Activated naive CD8-positive, alpha-beta T cell treated with anti-CD3 and anti-CD28 coated beads, Interleukin-2, amount 50 U/mL, for 24 hours (primary cell): ENCODE results near the gene R3HDM2.
A peak's percentile ranks its signal among the peaks of the same experiment; 100 is the strongest.

Source experiments
- ATAC-seq: fragments of 150-1000 bp; cut with Tn5 transposase; one replicate; pipeline ENCODE4 v1.10.0; 2021
- DNase-seq: peaks from one replicate; pipeline ENCODE4 v3.0.0; 2021
- H3K27ac Mint-ChIP-seq: one replicate; pipeline ENCODE4 v1.8.0; 2021; ENCODE audit warnings: mild to moderate bottlenecking, mixed read lengths
- H3K27me3 Mint-ChIP-seq: one replicate; pipeline ENCODE4 v1.8.0; 2021; ENCODE audit warnings: mixed read lengths
- H3K36me3 Mint-ChIP-seq: one replicate; pipeline ENCODE4 v1.8.0; 2021; ENCODE audit warnings: low read depth, mixed read lengths
- H3K4me1 Mint-ChIP-seq: one replicate; pipeline ENCODE4 v1.8.0; 2021; ENCODE audit warnings: mixed read lengths
- H3K4me3 Mint-ChIP-seq: one replicate; pipeline ENCODE4 v1.8.0; 2021; ENCODE audit warnings: mild to moderate bottlenecking, moderate library complexity, mixed read lengths
- H3K9me3 Mint-ChIP-seq: one replicate; pipeline ENCODE4 v1.8.0; 2021; ENCODE audit warnings: mixed read lengths

R3HDM2 gene

GRCh38 chr12:57430931-57431566, at the start of gene R3HDM2:
Gene R3HDM2 (minus strand): TSS chr12:57431043. CDS start chr12:57310428, 120,615 bp downstream.
- DNase-seq (peak; percentile 98), ATAC-seq (peak; percentile 95)
- peak within 1 kb of the TSS; percentile 98 for H3K27ac Mint-ChIP-seq
- H3K9me3 Mint-ChIP-seq, result no peaks in the 10 kb centered on the region
- no peaks in the 10 kb centered on the region for H3K27me3 Mint-ChIP-seq
- H3K36me3 Mint-ChIP-seq, result peaks cover 4% of the 10 kb centered on the region
- peaks cover 34% of the 10 kb centered on the region for H3K4me1 Mint-ChIP-seq
- H3K4me3 Mint-ChIP-seq, result peak within 1 kb of the TSS; percentile 94

- Mint-ChIP-seq H3K27ac (peak within 1 kb of the TSS; percentile 98), H3K4me1 (peaks cover 68% of the 10 kb centered on the region), H3K27me3 (no peaks in the 10 kb centered on the region), H3K4me3 (peak within 1 kb of the TSS; percentile 93), H3K36me3 (peaks cover 30% of the 10 kb centered on the region), H3K9me3 (no peaks in the 10 kb centered on the region)
- DNase-seq (peak; percentile 55), ATAC-seq (peak; percentile 57)
Observed at GRCh38 chr12:57479376-57480115, 48.7 kb upstream of the R3HDM2 start, which contains the start of gene ARHGAP9. Gene ARHGAP9 (minus strand): TSS chr12:57479866. CDS start chr12:57479406, 460 bp downstream.

- H3K9me3 Mint-ChIP-seq, result no peaks in the 10 kb centered on the region
- DNase-seq, result no peak
- H3K27ac Mint-ChIP-seq, result peak overlapping the region; percentile 98
- peak overlapping the region; percentile 93 for H3K4me3 Mint-ChIP-seq
- H3K4me1 Mint-ChIP-seq, result peaks cover 73% of the 10 kb centered on the region
- peaks cover 35% of the 10 kb centered on the region for H3K36me3 Mint-ChIP-seq
- no peaks in the 10 kb centered on the region for H3K27me3 Mint-ChIP-seq
- no peak for ATAC-seq
Observed at GRCh38 chr12:57479043-57479375, 48.2 kb upstream of the R3HDM2 start.

- peak; percentile 54 for ATAC-seq
- H3K9me3 Mint-ChIP-seq, result no peaks in the 10 kb centered on the region
- peak overlapping the region; percentile 98 for H3K27ac Mint-ChIP-seq
- DNase-seq, result peak; percentile 52
- H3K4me3 Mint-ChIP-seq, result peak overlapping the region; percentile 93
- H3K4me1 Mint-ChIP-seq, result peaks cover 74% of the 10 kb centered on the region
- H3K27me3 Mint-ChIP-seq, result no peaks in the 10 kb centered on the region
- H3K36me3 Mint-ChIP-seq, result peaks cover 41% of the 10 kb centered on the region
Observed at GRCh38 chr12:57477710-57478681, 47.2 kb upstream of the R3HDM2 start.

- no peak for ATAC-seq
- DNase-seq, result no peak
- Mint-ChIP-seq H3K9me3 (no peaks in the 10 kb centered on the region), H3K27ac (peak overlapping the region; percentile 98), H3K4me3 (peak overlapping the region; percentile 93), H3K4me1 (peaks cover 77% of the 10 kb centered on the region), H3K27me3 (no peaks in the 10 kb centered on the region), H3K36me3 (peaks cover 47% of the 10 kb centered on the region)
Observed at GRCh38 chr12:57476993-57477709, 46.3 kb upstream of the R3HDM2 start.

- Mint-ChIP-seq H3K4me3 (peak overlapping the region; percentile 93), H3K36me3 (peaks cover 49% of the 10 kb centered on the region), H3K9me3 (no peaks in the 10 kb centered on the region), H3K27me3 (no peaks in the 10 kb centered on the region), H3K4me1 (peaks cover 75% of the 10 kb centered on the region), H3K27ac (peak overlapping the region; percentile 98)
- DNase-seq (peak; percentile 87), ATAC-seq (peak; percentile 44)
Observed at GRCh38 chr12:57476162-57476992, 45.5 kb upstream of the R3HDM2 start.

- ATAC-seq, result no peak
- Mint-ChIP-seq H3K4me1 (peaks cover 67% of the 10 kb centered on the region), H3K9me3 (no peaks in the 10 kb centered on the region), H3K27ac (peak overlapping the region; percentile 98), H3K27me3 (no peaks in the 10 kb centered on the region), H3K36me3 (peaks cover 47% of the 10 kb centered on the region), H3K4me3 (peak overlapping the region; percentile 93)
- no peak for DNase-seq
Observed at GRCh38 chr12:57475271-57476161, 44.7 kb upstream of the R3HDM2 start.

- peaks cover 60% of the 10 kb centered on the region for H3K4me1 Mint-ChIP-seq
- peak overlapping the region; percentile 71 for H3K27ac Mint-ChIP-seq
- H3K36me3 Mint-ChIP-seq, result peaks cover 47% of the 10 kb centered on the region
- H3K4me3 Mint-ChIP-seq, result peak overlapping the region; percentile 61
- H3K9me3 Mint-ChIP-seq, result no peaks in the 10 kb centered on the region
- ATAC-seq (no peak), DNase-seq (no peak)
- H3K27me3 Mint-ChIP-seq, result no peaks in the 10 kb centered on the region
Observed at GRCh38 chr12:57474862-57475261, 44.0 kb upstream of the R3HDM2 start.

- peaks cover 56% of the 10 kb centered on the region for H3K4me1 Mint-ChIP-seq
- no peaks in the 10 kb centered on the region for H3K27me3 Mint-ChIP-seq
- no peaks in the 10 kb centered on the region for H3K9me3 Mint-ChIP-seq
- peak overlapping the region; percentile 61 for H3K4me3 Mint-ChIP-seq
- no peak for DNase-seq
- ATAC-seq, result no peak
- peak overlapping the region; percentile 71 for H3K27ac Mint-ChIP-seq
- H3K36me3 Mint-ChIP-seq, result peaks cover 47% of the 10 kb centered on the region
Observed at GRCh38 chr12:57474430-57474829, 43.6 kb upstream of the R3HDM2 start.

- no peak for ATAC-seq
- peaks cover 50% of the 10 kb centered on the region for H3K4me1 Mint-ChIP-seq
- H3K27me3 Mint-ChIP-seq, result no peaks in the 10 kb centered on the region
- no peak for DNase-seq
- H3K27ac Mint-ChIP-seq, result no peak overlapping the region
- H3K9me3 Mint-ChIP-seq, result no peaks in the 10 kb centered on the region
- peak overlapping the region; percentile 61 for H3K4me3 Mint-ChIP-seq
- H3K36me3 Mint-ChIP-seq, result peaks cover 51% of the 10 kb centered on the region
Observed at GRCh38 chr12:57473886-57474285, 43.0 kb upstream of the R3HDM2 start.

- no peaks in the 10 kb centered on the region for H3K9me3 Mint-ChIP-seq
- ATAC-seq, result no peak
- H3K27ac Mint-ChIP-seq, result peak overlapping the region; percentile 53
- DNase-seq, result no peak
- no peak overlapping the region for H3K4me3 Mint-ChIP-seq
- H3K4me1 Mint-ChIP-seq, result peaks cover 45% of the 10 kb centered on the region
- peaks cover 47% of the 10 kb centered on the region for H3K36me3 Mint-ChIP-seq
- no peaks in the 10 kb centered on the region for H3K27me3 Mint-ChIP-seq
Observed at GRCh38 chr12:57473392-57473791, 42.5 kb upstream of the R3HDM2 start.

GRCh38 chr12:57472391-57472790, 41.5 kb upstream of the R3HDM2 start:
- H3K27ac Mint-ChIP-seq, result no peak overlapping the region
- no peaks in the 10 kb centered on the region for H3K9me3 Mint-ChIP-seq
- ATAC-seq (no peak), DNase-seq (no peak)
- no peak overlapping the region for H3K4me3 Mint-ChIP-seq
- H3K4me1 Mint-ChIP-seq, result peaks cover 39% of the 10 kb centered on the region
- peaks cover 39% of the 10 kb centered on the region for H3K36me3 Mint-ChIP-seq
- no peaks in the 10 kb centered on the region for H3K27me3 Mint-ChIP-seq
